ENCODE data around the gene ITFG2.
"Not testable (repeated sequence)": the region's sequence is repeated elsewhere in the genome, so short reads cannot be mapped to it uniquely, and the experiment has no call there.

Gene ITFG2

DNA sequence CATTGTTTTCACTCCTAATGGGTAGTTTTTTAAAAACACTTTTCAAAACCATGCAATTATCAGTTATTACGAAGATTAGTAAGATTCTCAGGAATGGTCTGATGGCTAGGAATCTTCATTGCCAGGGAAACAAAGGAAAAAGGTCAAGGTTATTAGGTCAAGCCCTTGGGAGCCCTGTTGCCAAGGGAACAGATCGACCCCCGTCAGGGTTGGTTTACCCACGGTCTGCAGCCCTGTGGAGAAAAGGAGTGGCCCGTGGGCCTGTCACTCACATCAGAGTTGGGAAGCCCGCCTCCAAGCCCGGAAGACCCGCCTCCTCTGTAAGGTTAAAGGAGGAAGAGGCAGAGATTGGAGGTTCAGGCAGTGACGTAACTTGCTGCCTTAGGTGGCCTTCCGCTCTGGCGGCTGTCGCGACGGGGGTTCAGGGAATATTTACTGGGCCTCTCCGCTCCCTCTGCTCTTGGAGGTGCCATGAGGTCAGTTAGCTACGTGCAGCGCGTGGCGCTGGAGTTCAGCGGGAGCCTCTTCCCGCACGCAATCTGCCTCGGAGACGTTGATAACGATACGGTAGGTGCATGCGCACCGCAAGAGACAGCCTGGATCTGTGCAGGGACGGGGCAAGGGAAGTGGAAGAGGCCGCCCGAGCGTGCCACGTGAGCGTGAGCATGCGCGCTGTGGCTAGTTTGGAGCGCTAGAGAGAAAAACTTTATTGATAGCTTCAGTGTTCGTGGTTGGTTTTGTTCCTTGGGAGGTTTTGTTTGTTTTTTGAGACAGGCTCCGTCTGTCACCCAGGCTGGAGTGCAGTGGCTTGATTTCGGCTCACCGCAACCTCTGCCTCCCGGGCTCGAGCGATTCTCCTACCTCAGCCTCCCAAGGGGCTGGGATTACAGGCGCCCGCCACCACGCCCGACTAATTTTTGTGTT lies at the start of gene ITFG2:
ITFG2 (plus strand) TSS at position 379 of the 924 bp plus-strand sequence; CDS start at position 472, 93 bp downstream.
- DNase-seq (ENCODE audit: low read depth in 2 of 2): peak; percentile 95 to 96

DNA sequence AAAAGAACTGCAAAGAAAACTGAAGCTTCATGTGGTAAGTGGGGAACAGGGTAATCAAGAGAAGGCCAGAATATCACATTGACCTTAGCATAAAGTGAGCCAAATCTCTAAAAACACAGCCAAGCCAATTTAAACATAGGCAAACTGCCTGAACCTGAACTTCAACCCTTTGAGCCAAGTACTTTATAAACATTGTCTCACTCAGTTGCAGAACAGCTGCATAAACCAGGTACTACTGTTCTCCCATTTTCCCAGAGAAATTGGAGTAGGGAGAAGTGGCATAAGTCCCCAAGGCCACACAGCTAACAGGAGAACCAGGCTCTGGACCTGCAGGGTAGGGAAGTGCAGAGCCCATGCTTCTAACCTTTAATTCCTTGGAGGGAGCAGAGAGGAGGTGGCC lies 48.1 kb upstream of the ITFG2 start:
- no peak for DNase-seq (ENCODE audit: low read depth in 2 of 2)

DNA sequence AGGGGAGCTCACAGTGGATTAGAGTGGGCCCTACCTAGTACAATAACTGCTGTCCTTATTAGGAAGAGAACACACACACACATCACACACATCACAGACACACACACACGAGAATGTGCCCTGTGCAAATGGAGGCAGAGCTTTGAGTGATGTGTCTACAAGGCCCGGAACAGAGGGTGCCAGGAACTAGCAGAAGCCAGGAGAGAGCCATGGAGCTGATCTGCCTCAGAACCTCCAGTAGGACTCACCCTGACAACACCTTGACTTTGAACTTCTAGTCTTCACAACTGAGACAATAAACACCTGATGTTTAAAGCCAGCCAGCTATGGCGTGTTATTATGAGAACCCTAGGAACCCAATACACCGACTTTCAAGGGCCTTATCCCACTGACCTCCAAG lies 47.4 kb upstream of the ITFG2 start:
- no peak for DNase-seq (ENCODE audit: low read depth in 2 of 2)

DNA sequence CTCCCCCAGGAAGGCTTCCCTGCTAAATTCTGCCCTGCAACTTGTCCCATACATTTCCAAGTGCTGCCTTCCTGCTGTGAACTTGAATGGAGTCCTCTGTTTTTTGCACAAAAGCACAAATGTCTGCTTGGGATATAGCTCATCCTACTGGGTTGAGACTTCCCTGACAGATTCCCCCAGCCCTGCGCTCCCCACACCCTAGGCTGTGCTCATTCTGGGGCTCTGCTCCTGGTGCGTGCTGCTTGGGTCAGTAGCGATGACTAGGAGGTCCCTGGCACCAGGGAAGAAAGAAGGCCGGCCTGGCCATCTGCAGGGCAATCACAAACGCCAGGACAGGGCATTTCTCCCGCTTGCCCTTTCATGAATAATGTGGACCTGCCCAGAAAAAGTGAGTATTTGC lies 46.9 kb upstream of the ITFG2 start:
- no peak for DNase-seq (ENCODE audit: low read depth in 2 of 2)

DNA sequence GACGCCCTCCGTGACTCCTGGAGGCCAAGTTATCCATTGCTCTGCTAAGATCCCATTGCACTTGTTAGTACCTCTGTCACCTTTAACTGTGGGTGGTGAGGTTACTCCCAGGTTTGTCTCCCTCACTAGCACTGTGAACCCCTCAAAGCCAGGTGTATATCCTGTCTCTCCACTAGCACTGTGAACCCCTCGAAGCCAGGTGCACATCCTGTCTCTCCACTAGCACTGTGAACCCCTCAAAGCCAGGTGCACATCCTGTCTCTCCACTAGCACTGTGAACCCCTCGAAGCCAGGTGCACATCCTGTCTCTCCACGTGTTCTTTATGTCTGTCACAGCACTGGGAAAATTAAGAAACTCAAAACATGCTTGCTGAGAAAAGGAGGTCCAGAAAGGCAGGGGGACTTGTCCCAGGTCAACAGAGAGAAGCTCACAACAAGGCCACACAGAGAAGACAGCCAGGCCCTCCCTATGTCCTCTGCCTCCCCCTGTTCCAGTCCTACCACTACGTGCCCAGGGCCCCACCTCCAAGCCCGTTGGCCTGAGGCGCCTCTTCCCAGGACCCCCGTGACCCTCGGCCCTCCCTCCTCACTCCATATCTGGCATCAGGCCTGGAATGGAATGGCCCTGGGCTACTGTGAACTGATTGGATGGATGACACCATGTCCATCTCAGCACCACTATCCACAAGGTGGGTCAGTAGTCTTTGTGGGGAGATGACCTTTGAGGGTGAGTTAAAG lies 44.1 kb upstream of the ITFG2 start:
- DNase-seq (ENCODE audit: low read depth in 2 of 2): no peak

DNA sequence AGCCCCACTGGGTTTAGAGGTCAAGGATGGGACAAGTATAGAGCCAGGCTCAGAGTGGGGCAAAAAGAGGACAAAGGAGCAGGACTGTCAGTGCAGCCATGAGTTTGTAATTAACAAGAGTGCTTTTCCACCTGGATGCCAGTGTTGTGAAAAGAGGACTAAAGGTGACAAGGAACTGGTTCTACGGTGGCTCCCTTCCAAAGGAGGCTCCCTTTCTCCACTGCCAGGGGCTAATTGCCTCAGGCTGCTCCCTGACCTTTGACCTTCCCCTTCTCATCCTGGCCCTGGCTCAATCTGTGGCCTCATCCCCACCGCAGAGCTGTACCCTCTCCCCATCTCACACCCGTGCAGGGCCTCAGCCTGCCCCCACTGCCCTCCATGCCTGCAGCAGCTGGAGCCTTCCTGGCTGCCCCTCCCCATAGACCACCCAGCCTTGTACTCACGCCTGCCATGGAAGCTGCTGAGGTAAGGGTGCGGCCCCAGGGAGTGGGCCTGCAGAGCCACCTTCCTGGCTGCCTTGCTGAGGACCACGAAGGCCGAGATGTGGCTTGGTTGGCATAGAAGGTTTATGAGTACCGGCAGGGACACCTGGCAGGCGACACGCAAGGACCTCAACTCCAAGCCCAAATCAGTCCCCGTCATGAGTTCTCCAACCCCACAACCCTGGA lies 42.5 kb upstream of the ITFG2 start:
- no peak for DNase-seq (ENCODE audit: low read depth in 2 of 2)

DNA sequence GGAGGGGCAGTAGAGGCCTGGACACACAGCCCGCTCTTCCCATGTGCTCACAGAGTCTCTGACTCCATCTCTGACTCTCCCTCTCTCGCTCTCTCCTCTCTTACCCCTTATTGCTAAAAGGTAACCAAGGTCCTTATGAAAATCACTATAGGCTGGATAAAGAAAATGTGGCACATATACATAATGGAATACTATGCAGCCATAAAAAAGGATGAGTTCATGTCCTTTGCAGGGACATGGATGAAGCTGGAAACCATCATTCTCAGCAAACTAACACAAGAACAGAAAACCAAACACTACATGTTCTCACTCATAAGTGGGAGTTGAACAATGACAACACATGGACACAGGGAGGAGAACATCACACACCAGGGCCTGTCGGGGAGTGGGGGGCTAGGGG lies 41.9 kb upstream of the ITFG2 start:
- DNase-seq (ENCODE audit: low read depth in 2 of 2): not testable (repeated sequence)

DNA sequence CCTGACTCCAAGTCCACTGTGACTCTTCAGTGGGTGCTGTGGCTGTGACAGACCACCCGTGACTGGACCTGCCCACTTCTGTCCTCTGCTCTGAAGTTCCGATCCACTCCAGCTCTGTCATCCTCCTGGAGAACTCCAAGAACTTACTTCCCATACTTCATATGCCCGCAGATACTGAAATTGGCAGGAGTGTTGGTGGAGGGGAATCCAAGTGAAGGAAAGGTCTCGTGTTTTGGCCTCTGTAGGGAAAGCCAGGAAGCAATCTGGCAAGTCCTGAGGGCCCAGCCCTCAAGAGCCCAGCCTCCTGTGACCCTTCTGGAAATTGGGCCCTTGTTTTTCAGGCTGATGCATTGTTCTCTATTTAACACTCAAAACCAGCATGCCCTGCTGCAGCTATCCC lies 40.1 kb upstream of the ITFG2 start:
- DNase-seq (ENCODE audit: low read depth in 2 of 2): no peak

DNA sequence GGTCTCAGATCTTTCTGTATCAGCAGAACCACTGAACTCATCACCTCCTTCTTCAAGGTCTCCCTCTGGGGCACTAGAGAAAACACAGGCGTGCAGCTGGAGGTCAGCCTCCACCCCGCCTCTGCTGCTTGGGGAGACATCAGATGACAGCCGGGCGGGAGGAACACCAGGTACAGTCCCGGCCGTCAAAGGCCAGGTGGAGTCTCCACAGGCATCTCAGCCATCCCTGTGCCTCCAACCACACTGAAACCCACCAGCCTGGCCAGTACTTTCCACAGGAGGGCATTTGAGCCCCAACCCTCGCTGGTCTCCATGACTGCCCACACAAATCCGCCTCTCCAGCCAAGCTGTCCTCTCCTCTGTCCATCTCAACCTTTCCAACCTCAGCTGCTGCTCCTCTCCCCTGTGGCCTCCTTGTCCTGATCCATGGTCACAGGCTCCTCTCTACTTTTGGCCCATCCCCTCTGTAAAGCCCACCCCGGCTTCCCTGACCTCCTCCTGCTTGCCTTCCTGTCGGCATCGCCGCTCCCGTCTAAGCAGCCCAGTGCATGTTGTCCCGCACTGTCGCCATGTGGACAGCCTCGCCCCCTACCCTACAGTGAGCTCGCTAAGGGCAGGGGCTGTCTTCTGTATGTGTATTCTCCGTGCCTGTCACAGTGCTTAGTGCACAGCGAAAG lies 39.1 kb upstream of the ITFG2 start:
- DNase-seq (ENCODE audit: low read depth in 2 of 2): no peak

DNA sequence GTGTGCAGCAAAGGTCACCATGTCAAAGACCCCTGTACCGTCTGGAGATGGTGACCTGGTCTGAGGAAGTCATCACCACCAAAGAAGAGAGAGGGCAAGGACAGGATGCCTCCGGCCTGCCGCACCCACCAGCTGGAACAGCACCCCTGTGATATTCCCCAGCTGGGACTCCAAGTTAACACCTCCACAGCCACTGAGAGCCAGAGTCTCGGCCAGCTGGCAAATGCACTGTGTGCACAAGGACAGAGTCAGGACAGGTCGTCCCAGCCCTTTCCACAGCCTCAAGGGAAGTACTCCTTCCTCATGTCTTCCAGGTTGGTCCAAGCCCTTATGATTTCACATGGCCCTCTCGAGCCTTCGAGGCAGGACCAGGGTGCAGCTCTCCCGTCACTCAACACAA lies 37.0 kb upstream of the ITFG2 start:
- DNase-seq (ENCODE audit: low read depth in 2 of 2): no peak

DNA sequence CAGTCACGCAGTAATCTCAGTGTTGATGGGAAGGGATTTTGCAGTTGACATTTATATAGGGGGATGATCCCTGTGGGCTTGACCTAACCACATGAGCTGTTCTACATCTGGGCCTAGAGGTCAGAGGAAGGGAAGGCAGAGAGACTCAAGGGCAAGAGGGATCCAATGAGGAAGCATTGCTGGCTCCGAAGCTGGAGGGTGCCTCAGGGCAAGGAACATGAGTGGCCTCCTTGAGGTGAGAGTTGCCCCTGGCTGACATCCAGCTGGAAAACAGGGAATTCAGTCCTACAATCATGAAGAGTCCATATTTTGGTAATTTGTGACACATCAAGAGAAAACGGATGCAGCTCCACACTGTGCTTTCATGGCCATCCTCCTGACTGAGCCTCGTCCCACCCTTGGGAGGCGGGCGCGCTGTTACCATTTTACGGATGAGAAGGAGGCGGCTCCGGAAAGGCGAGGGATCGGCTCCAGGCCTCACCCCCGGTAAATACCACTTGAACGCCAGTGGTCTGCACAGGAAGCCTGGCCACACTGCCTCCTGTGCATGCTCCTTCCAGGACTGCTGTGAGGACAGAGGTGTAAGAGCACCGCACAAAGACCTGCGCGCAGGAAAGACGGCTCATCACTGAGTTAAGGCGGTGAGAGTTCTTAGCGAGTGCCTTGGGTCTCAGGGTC lies 36.2 kb upstream of the ITFG2 start:
- DNase-seq (ENCODE audit: low read depth in 2 of 2): no peak

DNA sequence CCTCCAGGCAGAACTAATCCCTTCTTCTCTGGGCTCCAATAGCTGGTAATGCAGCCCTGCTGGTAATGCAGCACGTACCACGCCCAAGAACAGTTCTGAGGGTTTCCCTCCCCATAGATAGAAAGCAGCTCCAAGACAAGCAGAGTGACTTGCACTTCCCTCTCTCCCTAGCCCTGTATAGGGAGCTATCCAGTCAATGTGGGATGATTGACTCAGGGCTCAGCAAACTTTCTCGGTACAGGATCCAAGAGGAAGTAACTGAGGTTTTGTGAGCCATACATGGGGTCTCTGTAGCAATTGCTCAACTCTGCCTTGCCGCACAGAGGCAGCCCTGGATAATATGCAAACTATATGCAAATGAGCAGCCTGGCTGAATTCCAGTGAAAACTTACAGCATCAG lies 33.2 kb upstream of the ITFG2 start:
- no peak for DNase-seq (ENCODE audit: low read depth in 2 of 2)

DNA sequence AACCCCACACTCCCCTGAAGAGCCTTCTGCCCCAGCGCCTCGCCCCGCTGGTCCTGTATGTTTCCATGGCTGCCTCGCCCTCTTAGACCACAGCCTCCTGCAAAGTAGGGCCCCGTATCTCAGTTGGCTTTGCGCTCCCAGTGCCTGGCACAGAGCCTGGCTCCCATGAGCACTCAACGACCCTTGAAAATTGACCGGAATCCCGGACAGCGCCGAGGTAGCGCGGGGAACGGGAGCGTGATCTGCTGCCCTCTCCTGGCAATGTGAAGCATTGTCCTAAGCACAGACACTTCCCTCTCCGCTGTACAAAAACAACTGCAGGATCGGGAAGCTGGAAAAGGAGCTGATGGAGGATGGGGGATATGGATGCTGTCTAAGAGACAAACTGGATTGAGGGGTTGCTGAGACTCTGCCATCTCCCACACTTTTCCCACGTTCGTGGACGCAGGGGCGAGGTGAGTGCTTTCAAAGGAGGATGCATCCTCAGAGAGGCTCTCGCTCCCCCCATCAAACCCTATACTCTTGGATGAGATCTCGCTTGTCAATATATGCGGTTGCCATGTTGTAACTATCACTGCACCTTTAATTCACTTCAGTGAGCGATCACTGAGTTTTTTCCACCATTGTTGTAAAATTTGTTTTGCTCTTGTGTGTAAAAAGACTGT lies 28.4 kb upstream of the ITFG2 start:
- DNase-seq (ENCODE audit: low read depth in 2 of 2): no peak

DNA sequence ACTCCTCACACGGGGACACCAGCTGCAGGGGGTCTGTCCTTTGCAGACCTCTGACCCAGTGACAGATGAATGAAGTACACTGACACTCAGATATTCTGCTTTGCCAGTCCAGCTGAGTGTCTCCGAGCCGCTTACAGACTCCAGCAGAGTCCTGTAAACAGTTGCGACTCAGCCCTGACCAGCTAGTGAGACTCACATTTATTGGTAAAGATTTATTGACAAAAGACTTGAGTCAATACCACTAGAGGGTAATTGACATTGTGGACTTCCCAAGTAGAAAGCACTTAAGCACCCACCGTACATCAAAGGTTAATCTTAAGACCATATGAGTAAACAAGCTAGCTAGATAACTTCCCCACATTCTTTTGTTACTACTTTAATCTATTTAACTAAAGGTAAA lies 27.5 kb upstream of the ITFG2 start:
- DNase-seq (ENCODE audit: low read depth in 2 of 2): no peak

DNA sequence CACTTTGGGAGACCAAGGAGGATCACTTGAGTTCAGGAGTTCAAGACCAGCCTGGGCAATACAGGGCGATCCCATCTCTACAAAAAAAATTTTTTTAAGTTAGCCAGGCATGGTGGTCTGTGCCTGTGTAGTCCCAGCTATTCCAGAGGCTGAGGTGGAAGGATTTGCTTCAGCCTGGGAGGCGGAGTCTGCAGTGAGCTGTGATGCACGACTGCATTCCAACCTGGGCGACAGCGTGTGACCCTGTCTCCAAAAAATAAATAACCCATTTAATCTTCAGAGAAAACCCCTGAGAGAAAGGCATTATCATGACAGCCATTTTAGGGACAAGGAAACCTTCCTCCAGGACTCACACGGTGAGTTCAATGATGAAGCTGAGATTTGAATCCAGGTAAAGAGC lies 21.4 kb upstream of the ITFG2 start:
- no peak for DNase-seq (ENCODE audit: low read depth in 2 of 2)

DNA sequence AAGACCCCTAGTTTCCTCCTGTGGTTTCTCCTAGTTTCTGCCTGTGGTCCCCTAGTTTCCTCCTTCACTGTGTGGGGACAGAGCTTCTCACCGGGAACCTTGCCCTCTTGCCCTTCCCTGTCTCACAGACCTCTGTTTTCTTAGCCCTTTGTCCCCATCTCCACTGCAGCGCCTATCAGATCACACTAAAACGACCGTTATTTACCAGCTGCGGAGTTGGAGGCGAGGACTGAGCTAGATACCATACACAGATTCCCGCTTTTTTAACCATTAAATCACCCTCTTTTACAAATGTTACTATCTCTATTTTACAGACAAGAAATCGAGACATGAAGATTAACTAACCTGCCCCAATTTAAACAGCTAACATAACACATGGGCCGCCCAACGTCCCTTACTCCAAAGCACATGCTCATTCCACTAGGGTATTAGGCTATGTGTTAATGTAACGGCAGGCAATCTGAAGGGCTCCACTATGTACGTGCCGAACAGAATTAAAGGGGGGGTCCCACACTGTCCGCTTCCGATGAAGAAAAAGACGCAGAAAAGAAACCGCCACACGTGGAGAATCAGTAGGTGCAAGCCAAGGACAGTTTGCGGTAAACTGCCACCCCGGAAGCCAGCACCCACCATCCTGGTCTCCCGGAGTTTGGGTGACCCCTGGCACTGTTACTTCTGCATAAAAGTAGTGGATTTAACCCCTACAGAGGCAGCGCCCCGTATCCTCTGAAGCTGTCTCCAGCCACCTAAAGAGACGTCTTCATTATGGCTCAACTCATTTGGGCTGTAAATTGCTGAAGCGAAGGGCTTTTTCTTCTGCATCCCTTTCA lies 19.6 kb upstream of the ITFG2 start:
- DNase-seq (ENCODE audit: low read depth in 2 of 2): no peak

DNA sequence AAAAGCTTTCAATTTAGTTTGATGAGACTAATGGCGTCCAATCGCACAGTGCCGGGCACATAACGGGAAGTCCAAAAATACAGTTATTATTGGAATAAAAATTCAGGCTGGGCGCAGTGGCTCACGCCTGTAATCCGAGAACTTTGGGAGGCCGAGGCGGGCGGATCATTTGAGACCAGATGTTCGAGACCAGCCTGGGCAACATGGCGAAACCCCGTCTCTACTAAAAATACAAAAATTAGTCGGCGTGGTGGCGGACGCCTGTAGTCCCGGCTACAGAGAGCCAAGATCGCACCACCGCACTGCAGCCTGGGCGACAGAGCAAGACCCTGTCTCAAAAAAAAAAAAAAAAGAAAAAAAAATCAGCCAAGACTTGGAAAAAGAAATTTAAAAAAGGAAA lies 18.9 kb upstream of the ITFG2 start:
- no peak for DNase-seq (ENCODE audit: low read depth in 2 of 2)

DNA sequence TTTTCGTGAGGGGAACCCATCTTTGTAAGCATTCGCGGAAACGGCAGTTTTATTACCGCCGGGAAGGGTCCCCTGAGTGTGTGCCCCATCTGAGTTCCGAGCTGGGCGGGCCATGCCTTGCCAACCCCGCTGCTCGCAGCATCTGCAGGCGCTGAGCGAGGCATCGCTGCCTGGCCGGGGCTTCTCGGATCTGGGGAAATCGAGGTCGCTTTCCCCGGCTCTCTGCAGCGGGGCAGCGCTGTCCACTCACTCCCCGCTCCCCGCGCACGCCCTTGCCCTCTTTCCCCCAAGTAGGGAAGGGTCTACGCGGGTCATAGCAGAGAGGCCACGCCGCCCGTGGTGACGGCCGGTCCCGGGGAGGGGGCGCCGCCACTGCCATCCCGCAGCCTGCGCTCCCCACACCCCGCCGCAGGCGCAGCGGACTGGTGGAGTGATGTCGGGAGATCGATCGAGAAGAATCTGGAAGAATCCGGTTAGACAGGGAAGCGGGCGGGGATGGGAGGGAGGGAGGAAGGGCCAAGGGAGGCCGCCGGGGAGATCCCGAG lies 18.2 kb upstream of the ITFG2 start:
- no peak for DNase-seq (ENCODE audit: low read depth in 2 of 2)

DNA sequence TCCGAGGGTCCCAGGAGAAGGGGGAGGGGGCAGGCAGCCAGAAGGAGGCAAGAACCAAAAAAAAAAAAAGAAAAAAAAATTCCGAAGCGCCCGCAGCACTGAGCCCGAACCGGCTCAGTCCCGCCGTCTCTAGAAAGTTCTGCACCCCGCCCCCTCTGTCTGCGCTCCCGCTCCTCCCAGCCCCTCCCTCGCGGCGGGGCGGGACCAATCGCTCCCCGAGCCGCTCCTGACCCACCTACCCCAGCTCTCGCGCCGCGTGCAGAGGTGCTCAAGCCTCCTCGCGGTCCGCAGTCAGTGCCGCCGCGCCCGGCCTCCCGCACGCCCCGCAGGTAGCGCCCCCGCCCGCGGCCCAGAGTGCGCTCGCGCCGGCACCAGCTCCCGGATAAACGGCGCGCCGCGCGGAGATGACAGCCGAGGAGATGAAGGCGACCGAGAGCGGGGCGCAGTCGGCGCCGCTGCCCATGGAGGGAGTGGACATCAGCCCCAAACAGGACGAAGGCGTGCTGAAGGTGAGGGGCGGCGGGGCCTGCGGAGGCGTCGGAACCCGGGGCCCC lies 17.7 kb upstream of the ITFG2 start, which contains the start of gene FKBP4:
FKBP4 (plus strand) TSS at position 235 of the 554 bp plus-strand sequence; CDS start at position 405, 170 bp downstream.
- DNase-seq (ENCODE audit: low read depth in 2 of 2): peak; percentile 44 to 51
